WTC11 (cell line): ENCODE results near the gene ASMTL. TPM values are rescaled to one million over a fixed set of nuclear protein-coding genes. Genes with fewer than 3 reads are reported as not detected.

Experiments used
- AFF4 ChIP-seq: sonication (generic); formaldehyde crosslinking; IDR thresholded peaks from 2 replicates; pipeline ENCODE4 v1.8.1; 2023; ENCODE audit warnings: mild to moderate bottlenecking, missing genetic modification reagents, borderline replicate concordance
- AR ChIP-seq: fragments of 250-450 bp; sonication (Bioruptor Pico); IDR thresholded peaks from 2 replicates; pipeline ENCODE4 v1.9.0; 2021; ENCODE audit warnings: mild to moderate bottlenecking
- ATF2 ChIP-seq: sonication (generic); formaldehyde crosslinking; IDR thresholded peaks from 2 replicates; pipeline ENCODE4 v1.8.1; 2022; ENCODE audit warnings: low read depth, missing genetic modification reagents, borderline replicate concordance
- CTCF ChIP-seq: fragments of 200-600 bp; IDR thresholded peaks from 2 replicates; pipeline ENCODE4 v1.8.0; 2022; ENCODE audit warnings: antibody characterized with exemption
- EMX1 ChIP-seq: fragments of 250-450 bp; sonication (Bioruptor Pico); IDR thresholded peaks from 2 replicates; pipeline ENCODE4 v1.8.0; 2021; ENCODE audit warnings: mild to moderate bottlenecking
- FOXJ3 ChIP-seq: sonication (generic); formaldehyde crosslinking; IDR thresholded peaks from 2 replicates; pipeline ENCODE4 v1.9.0; 2021; ENCODE audit warnings: missing genetic modification reagents, mild to moderate bottlenecking, borderline replicate concordance
- FOXP1 ChIP-seq: sonication (generic); formaldehyde crosslinking; IDR thresholded peaks from 2 replicates; pipeline ENCODE4 v1.8.0; 2022; ENCODE audit warnings: missing genetic modification reagents, mild to moderate bottlenecking, moderate library complexity, borderline replicate concordance
- GABPB1 ChIP-seq: sonication (generic); formaldehyde crosslinking; IDR thresholded peaks from 2 replicates; pipeline ENCODE4 v1.8.1; 2023; ENCODE audit warnings: mild to moderate bottlenecking, missing genetic modification reagents
- IRF2 ChIP-seq: sonication (generic); formaldehyde crosslinking; IDR thresholded peaks from 2 replicates; pipeline ENCODE4 v1.8.0; 2022; ENCODE audit warnings: low read depth, missing genetic modification reagents, borderline replicate concordance
- MAX ChIP-seq: sonication (generic); formaldehyde crosslinking; IDR thresholded peaks from 2 replicates; pipeline ENCODE4 v1.8.0; 2022; ENCODE audit warnings: mild to moderate bottlenecking, missing genetic modification reagents
- MXD4 ChIP-seq: fragments of 250-450 bp; sonication (Bioruptor Pico); IDR thresholded peaks from 2 replicates; pipeline ENCODE4 v1.8.0; 2021; ENCODE audit warnings: mild to moderate bottlenecking, moderate library complexity, borderline replicate concordance
- MYBL2 ChIP-seq: sonication (generic); formaldehyde crosslinking; IDR thresholded peaks from 2 replicates; pipeline ENCODE4 v1.8.1; 2023; ENCODE audit warnings: mild to moderate bottlenecking, moderate library complexity, missing genetic modification reagents
- NR3C1 ChIP-seq: sonication (generic); formaldehyde crosslinking; conservative IDR thresholded peaks from 2 replicates; pipeline ENCODE4 v1.8.1; 2023; ENCODE audit warnings: low read depth, mild to moderate bottlenecking, missing genetic modification reagents
- PRRX2 ChIP-seq: fragments of 250-450 bp; sonication (Bioruptor Pico); IDR thresholded peaks from 2 replicates; pipeline ENCODE4 v1.8.0; 2021; ENCODE audit warnings: mild to moderate bottlenecking
- RORB ChIP-seq: fragments of 250-450 bp; sonication (Bioruptor Pico); IDR thresholded peaks from 2 replicates; pipeline ENCODE4 v1.9.0; 2021; ENCODE audit warnings: mild to moderate bottlenecking
- SP1 ChIP-seq: sonication (generic); formaldehyde crosslinking; conservative IDR thresholded peaks from 2 replicates; pipeline ENCODE4 v1.8.1; 2022; ENCODE audit warnings: missing genetic modification reagents
- STAT6 ChIP-seq: sonication (generic); formaldehyde crosslinking; conservative IDR thresholded peaks from 2 replicates; pipeline ENCODE4 v1.8.1; 2023; ENCODE audit warnings: mild to moderate bottlenecking, low read depth, missing genetic modification reagents, moderate library complexity
- TEAD4 ChIP-seq: sonication (generic); formaldehyde crosslinking; IDR thresholded peaks from 2 replicates; pipeline ENCODE4 v1.8.0; 2022; ENCODE audit warnings: mild to moderate bottlenecking, missing genetic modification reagents
- ZBTB43 ChIP-seq: sonication (generic); formaldehyde crosslinking; IDR thresholded peaks from 2 replicates; pipeline ENCODE4 v1.8.1; 2023; ENCODE audit warnings: mild to moderate bottlenecking, missing genetic modification reagents
- ZNF423 ChIP-seq: fragments of 250-450 bp; sonication (Bioruptor Pico); IDR thresholded peaks from 2 replicates; pipeline ENCODE4 v2.1.2; 2022; ENCODE audit warnings: mild to moderate bottlenecking, moderate library complexity
- ZNF671 ChIP-seq: fragments of 250-450 bp; sonication (Bioruptor Pico); IDR thresholded peaks from 2 replicates; pipeline ENCODE4 v1.8.0; 2021; ENCODE audit warnings: mild to moderate bottlenecking
- ZSCAN18 ChIP-seq: fragments of 250-450 bp; sonication (Bioruptor Pico); IDR thresholded peaks from 2 replicates; pipeline ENCODE4 v2.1.2; 2022; ENCODE audit warnings: mild to moderate bottlenecking, moderate library complexity
- total RNA-seq: library from RNA; stranded (reverse); gene quantifications from 3 replicates; pipeline ENCODE4 v1.2.3, GENCODE V29; 2021

ASMTL gene
- total RNA-seq, 1 experiment from 2014 or later: 70.6 TPM

- TF ChIP-seq AFF4 (CRISPR knock-in tag) (0 out of 2 replicates have a peak, but pooled peaks have one; percentile 26), ZSCAN18 (CRISPR knock-in tag) (no peak), RORB (CRISPR knock-in tag) (no peak), FOXJ3 (CRISPR knock-in tag) (no peak), ATF2 (no peak), ZNF671 (CRISPR knock-in tag) (no peak; the same call in 1 of the 2 replicates), EMX1 (CRISPR knock-in tag) (peak; percentile 85), IRF2 (CRISPR knock-in tag) (no peak), PRRX2 (0 out of 2 replicates have a peak, but pooled peaks have one; percentile 6), ZBTB43 (CRISPR knock-in tag) (no peak), GABPB1 (CRISPR knock-in tag) (no peak), STAT6 (no peak), TEAD4 (CRISPR knock-in tag) (no peak), MXD4 (CRISPR knock-in tag) (no peak), FOXP1 (CRISPR knock-in tag) (no peak), ZNF423 (CRISPR knock-in tag) (no peak), CTCF (no peak), NR3C1 (no peak), SP1 (CRISPR knock-in tag) (no peak), AR (CRISPR knock-in tag) (no peak), MYBL2 (CRISPR knock-in tag) (no peak), MAX (0 out of 2 replicates have a peak, but pooled peaks have one; percentile 25)
Observed at GRCh38 chrX:1418901-1419544, 33.7 kb downstream of the ASMTL start (continued).
